ENCODE measurements around the gene EXOC3.
A peak's percentile ranks its signal among the peaks of the same experiment; 100 is the strongest.
"Not testable (repeated sequence)": the region's sequence is repeated elsewhere in the genome, so short reads cannot be mapped to it uniquely, and the experiment has no call there.

The EXOC3 gene

DNA sequence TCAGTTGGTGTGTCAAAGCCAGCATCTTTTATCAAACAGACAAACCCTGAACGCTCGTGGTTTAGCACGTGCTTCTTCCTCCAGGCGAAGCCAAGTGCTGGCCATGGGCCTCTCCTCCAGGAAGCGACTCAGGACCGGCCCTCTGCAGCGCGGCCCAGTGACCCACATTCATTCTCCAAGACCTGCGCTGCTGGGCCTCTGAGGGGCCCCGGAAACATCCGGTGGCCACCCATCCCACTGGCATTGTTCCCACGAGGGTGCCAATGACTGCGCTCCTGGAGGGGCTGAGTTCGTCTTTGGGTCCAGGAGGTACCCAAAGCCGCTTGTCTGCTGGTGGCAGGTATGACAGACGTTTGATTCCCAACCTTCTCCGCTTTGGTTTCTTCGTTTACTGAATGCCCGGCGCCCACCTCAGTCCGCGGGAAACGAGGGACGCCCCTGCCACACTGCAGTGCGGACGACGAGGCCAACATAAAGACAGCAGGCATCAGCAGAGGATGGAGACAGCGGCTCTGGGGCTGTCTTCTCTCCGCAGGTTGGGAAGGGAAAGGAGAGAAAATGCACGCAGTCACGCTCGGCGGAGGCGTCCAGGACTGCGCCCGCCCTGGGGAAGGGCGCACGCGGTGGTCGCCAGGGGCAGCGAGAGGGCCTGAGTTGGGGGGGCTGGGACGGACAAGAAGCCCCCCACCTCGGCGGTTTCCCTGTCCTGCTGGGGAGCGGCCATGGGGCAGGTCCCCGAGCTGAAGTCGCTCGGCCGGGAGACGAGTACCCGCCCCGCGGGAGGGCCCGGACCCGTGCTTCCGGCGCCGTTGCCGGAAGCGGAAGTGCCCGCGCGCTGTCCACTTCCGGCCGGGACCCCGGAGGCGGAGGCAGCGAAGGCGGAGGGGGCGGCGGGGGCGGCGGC is at the start of gene EXOC3:
TSS of gene EXOC3 (plus strand) at position 842 of the 904 bp plus-strand sequence. CDS start 3,030 bp downstream, outside the sequence.
- FAIRE-seq = no peak

DNA sequence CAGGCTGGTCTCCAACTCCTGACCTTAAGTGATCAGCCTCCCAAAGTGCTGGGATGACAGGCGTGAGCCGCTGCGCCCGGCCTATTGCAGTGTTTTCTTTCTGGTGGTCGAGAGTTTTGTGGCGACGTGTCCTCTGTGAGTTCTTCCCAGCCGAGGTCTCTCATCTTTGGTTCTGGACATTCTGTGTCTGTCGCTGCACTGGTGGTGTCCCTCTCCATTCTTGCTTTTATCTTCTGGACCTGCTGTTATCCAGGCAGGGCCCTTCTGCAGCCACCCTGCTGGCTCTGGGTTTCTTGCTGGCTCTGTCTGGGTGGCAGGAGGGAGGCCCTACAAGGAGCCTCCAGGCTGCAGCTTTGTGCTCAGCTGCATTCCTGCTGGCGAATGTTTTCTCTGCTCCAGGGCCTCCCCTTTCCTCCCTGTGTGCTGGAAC is 49.1 kb upstream of the EXOC3 start:
- no peak for FAIRE-seq

DNA sequence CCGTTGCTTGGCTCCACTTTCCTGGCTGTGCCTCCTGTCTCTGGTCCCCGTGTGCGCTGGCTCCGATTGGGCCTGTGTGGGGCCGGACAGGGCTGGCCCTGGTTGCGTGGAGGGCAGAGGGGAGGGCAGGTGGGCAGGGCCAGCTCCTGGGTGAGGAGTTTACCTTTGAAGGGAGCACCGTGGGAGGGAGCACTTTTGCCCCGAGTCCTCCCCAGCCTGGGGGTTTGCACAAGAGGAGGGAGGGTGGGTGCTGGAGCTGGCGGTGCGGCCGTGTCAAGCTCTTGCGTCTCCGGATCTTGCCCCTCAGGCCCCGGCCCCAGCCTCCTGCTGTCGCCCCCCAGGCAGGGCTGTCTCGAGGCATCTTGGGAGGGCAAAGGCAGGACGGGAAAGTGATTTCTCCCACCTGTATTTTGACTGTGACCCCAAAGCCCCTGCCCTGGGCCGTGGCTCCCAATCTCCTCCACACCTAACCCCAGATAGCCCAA is 48.3 kb upstream of the EXOC3 start:
- no peak for FAIRE-seq

DNA sequence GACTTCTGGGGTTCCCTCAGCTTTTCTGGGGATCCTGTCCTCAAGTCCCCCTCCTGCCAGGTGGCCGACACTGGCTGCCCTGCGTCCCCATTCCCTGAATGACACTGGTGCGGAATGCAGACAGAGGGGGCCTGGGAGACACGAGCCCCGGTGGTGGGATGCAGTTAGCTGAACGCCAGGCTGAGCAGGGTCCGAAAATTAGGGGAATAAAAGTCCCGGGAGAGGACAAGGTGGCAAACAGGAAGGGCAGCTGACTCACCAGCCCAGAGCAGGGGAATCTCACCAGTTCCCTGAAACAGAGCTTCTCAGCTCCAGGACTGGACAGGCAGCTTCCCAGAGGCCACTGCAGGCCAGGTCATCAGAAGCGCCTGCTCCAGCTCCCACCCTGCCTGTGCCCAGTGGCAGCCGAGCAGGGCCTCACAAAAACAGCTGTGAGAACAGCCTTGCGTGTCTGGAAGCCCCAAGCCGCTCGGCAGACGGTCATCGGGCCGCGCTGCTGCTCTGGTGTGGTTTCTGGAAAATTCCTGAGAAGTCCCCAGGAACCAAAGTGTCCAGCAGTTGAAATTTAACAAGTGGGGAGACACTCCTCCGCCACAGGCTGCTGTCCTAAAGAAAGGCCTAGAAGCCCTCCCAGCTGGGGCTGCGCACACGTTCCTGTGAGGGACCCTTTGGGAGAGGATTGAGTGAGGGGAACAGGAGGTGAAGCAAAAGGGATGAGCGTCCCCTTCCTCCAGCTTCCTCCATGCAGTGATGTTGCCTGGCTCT is 47.6 kb upstream of the EXOC3 start:
- no peak for FAIRE-seq

DNA sequence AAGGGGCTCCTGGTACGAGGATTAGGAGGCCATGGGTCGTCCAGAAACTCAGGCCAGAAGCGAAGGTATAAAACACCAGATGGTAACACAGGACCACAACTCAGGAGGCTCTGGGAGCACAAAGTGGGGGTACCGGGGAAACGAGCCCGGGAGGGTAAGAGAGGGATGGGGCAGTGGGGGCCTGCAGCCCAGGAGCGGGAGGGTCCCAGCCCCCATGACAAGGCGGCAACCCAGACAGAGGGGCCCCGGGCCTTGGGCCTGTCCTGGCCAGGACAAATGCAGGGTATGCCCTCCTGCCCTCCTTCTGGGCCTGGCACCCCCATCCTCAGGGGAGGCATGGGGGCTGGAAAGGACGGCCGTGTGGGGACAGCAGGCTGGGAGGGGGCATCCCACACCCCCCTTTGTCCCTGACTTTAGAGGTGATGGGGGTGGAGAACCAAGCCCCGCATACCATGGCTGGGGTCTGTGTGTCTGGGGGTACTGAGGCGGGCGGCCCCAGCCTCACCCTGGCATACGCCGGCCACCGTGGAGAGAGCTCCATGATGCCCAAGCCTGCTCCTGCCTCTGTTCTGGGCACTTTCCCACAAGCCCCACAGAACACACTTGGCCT is 47.0 kb upstream of the EXOC3 start:
- FAIRE-seq = no peak

DNA sequence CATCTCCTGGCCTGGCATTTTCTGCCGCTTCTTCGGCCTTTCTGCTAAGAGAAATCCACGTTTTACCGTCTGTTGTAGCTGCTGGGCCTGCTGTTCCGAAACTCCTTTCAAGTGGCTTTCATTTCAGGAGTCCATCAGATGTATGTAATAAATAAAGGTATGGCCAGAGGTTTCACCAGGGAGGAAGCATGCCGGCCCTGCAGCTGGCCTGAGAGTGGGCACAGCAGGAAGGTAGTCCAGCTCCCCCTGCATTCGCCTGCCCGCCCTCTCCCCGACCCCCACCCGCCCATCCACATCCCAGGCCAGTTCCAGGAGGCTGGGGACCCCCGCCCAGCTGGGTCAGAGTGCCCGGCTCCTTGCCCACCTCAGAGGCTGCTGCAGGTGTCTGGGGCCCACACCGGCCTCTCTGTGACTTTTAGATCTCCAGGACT is 46.4 kb upstream of the EXOC3 start:
- FAIRE-seq = no peak

DNA sequence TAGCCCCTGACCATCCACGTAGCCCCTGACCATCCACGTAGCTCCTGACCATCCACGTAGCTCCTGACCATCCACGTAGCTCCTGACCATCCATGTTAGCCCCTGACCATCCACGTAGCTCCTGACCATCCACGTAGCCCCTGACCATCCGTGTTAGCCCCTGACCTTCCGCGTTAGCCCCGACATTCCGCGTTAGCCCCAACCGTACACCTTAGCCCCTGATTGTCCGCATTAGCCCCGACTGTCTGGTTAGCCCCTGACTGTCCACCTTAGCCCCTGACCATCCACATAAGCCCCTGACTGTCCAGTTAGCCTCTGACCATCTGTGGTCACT is 44.9 kb upstream of the EXOC3 start:
- not testable (repeated sequence) for FAIRE-seq

DNA sequence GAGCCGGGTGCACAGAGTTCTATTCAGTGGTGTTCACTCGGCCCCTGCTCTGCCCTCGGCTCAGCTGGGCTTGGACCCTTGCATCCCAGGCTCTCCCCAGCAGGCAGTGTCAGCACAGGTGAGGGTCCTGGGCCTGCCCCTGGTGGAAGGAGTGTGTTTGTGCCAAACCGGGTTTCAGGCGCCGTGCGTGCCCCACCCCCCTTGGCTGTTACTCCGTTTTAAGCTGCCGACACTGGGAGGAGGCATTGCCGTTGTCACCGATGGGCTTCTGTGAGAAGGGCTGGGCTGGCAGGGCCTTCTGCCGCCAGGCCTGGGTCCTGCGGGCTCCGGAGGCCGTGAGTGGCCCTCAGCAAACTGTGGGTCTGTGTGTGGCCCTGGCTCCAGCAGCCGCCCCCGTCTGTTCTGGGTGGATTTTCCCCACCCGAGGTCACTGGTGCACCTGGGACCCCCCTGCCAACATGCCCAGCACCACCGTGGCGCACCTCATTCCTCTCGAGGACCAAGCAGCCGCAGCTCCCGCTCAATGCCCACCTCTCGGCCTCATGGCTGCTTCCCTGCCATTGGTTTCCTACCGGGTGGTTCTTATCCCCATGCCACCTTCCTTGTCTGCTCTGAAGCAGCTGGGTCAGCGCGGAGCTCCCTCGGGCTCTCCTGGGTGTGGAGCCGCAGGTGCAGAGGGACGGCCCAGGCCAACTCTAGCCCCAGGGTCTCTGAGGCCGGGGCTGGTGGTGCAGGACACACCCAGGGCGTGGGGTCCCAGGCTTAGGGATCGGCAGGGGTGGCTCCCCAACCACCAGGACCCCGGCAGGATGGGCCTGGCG is 44.3 kb upstream of the EXOC3 start:
- FAIRE-seq = no peak

DNA sequence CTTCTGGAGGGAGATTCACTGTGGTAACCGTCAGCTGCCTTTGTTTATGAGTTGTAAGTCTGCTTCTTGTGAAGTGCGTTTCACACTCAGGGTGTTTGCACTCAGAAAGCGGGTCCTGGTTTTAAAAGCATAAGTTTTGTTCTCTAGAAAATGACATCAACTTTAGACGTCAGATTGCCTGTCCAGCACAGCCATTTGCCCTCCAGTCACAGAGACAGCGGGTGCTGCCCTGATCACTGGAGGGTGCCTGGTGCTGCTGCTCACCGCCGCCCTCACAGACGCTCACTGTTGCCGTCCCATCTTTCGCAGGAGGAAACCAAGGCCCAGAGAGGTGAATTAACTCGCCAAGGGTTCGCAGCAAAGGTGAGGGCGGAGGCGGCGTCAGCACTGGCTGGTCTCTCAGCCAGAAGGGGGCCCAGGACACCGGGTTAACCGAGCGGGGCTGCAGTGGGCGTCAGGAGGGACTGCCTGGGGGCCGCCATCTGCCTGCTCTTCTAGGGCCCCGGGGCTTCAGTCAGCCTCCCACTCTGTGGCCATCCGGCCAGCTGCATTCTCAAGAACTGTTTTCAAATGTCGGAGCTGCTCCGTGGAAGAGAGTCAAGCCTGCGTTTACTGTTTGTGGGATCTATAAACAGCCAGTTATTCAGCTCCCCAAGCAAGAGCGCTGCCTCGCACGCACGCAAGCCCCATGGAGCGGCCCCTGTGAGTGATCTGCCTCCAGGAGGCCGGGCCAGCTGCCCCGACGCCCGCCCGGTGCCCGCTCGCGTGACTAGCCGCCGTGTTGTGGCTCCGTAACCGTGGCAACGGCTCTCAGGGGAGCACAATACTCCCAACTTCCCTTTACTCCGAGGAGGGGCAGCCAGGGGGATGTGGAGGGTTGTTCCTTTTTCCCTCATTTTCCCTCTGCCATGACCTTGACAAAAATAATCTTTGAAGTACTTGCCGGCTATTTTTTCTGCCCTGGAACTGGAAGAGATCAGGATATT is 43.4 kb upstream of the EXOC3 start:
- FAIRE-seq = no peak

DNA sequence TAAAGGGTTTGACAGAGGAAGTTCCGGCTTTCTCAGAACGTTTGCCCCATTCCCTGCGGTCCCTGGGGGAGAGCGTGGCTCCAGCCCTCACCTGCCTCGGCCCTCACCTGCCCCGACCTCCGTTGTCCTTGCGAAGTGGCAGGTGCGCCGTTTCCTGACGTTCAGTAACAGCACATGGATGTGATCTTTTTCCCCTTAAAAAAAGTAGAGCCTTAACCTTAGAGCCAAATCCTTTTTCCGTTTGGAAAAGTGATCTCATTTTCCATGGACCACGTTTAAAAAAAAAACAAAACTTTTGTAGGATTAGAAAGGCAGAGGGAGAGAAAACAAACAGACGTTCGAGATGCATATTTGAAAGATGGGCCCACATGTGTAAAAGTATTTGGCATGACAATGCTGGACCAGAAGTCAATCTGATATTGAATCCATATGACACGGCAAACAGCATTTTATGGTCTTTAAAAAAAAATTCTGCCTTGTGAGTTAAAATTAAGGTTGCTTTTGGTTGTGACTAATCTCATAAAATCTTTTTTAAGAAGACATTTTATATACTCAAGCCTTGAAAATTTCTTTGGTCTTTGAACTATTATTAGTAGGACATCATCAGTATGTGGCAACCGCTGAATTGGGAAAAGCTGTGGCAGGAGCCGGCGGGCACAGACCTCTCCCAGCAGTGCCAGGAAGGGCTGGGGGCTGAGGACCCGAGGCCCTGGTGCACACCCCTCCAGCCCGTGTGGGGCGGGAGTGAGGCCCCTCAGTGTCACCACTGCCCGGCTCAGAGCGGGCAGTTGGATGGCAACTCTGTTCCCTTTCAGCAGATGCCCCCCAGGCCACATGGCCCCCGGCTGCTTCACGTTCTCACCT is 42.5 kb upstream of the EXOC3 start:
- FAIRE-seq = peak; percentile 62

DNA sequence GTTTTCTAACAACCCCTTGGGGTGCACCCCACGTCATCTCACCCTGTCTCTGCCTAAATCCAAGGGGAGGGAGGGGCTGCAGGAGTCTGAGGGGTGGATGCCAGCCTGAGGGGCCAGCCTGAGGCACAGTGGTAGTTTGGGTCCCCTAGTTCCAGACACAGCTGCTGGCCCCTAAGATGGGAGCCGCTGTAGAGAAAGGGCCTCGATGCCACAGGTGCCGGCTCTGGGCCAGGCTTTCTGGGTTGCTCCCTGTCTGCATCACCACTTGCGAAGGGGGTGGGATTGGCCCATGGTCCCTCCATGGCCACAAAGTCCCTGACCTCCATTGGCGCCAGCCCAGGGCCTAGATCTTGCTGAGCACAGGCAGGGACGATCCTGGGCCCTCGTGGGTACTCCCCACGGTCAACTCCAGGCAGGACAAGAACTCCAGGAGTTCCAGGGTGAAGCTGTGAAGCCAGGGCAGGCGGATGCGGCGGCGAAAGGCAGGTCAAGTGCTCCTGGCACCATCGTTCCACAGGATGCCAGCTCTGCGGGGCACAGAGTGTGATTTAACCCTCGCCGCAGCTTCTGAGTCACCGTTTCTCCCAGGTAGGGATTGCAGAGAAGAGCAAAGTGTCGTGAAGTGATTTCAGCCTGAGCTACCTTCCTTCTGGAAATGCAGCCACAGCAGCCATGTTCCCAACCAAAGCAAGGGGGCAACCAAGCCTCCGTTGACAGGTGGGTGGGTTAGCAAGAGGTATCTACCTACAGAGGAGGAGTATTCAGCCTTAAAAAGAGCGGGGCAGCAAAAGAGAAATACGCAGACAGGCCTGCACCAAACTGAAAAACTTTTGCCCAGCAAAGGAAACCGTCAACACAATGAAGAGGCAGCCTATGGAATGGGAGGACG is 41.6 kb upstream of the EXOC3 start:
- FAIRE-seq = no peak

DNA sequence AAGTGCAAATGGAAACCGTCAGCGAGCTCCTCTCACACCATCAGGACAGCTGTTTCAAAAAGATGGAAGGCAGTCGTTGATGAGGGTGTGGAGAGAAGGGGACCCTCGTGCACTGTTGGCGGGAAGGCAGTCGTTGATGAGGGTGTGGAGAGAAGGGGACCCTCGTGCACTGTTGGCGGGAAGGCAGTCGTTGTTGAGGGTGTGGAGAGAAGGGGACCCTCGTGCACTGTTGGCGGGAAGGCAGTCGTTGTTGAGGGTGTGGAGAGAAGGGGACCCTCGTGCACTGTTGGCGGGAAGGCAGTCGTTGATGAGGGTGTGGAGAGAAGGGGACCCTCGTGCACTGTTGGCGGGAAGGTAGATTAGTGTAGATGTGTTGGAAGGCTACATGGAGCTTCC is 40.8 kb upstream of the EXOC3 start:
- FAIRE-seq = not testable (repeated sequence)

DNA sequence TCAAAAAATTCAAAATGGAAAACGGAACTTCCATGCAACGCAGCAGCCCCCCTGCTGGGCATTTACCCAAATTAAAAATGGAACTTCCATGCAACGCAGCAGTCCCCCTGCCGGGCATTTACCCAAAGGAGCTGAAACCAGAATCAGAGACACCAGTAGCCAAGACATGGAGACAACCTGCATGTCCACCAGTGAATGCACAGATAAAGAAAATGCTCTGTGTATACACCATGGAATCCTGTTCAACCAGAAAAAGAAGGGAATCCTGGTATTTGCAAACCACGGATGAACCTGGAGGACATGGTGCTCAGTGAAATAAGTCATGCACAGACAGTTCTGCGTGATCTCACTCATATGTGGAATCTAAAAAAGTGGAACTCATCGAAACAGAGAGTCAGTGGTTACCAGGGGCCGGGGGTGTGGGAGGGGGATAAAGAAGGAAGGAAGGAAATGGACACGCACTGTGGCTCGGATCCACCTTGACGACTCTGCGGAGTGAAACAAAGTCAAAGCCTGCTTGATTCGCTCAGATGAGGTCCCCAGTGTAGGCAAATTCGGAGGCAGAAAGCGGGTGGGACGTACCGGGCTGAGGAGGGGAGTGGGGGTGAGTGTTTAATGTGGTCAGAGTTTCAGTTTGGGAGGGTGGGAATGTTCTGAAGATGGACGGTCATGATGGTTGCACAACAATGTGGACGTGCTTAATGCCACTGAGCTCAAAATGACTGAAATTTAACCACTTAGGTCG is 40.2 kb upstream of the EXOC3 start:
- no peak for FAIRE-seq

DNA sequence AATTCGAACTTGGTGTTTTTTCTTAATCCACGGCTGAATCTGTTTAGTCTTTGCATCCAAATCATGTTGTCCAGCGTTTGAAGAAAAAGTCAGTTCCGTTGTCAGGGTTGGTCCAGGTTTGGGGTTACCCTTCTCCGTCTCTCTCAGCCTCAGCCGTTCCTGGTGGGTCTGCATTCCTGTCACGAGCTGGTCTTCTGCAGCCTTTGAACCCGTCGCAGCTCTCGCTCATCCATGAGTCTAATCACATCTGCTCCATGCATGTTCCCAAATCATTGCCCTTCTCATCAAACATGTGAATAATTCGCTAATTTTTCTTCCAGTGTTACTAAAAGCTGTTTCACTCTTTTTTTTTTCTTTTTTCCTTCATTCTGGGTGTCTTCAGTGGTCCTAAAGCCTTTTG is 39.0 kb upstream of the EXOC3 start:
- no peak for FAIRE-seq

DNA sequence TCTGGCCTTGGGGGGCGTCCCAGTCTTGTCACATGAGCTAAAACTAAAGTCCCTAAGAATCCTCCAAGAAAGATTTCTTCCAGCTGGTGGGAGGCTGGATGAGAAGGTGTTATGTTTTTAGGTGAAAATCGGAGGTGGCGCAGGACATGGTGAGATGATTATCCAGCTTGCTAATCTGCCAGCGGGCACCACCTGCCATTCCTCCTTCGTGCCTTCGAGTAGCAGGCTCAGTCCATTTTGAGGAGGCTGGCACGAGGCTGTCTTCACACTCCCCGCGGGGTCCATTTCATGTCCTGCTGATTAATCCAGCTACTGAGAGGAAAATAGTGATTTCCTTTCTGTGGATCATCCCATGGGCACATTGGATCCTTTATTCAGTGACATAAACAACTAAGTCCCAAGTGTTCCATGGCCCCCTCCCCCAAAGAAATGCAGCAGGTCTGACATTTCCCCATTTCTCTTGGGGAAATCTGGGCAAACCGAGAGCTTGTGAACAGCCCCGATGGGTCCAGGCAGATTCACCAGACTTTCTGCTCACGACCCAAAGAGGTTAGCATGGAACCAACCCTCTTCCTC is 38.2 kb upstream of the EXOC3 start:
- FAIRE-seq = no peak

DNA sequence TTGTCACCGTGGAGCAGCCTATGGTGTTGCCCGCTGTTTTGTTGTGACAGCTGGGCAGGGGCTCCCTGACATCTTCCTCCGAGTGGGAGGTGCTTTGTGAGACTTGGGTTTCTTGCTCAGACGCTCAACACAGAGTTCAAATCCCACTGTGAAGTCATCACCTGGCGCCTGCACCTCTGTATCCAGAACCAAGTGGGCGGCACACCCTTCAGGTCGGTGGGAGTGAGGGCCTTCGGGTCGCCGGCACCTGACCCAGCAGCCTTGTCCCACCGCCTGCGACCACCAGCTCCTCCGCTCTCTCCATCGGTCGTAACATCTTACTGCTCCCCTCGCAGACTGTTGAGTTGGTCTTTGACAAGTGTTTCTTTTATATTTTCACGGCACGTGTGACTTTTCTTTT is 37.6 kb upstream of the EXOC3 start:
- no peak for FAIRE-seq

DNA sequence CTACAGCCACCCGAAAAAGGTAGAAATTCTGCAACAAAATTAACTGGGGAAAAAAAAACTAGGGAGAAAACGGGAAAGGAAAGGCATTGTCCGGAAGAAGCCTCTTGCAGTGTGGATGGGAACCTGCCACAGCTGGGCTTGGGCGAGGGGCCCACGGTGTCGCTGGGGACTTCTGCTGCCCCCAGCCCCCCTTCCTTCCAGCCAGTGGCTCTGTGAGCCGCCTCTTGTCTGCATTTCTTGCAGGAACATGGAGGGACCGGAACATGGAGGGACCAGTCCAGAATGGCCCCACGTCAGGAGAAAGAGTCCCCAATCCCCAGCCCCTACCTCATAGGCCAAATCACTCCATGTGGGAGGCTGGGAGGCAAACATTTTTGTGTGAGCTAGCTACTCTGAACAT is 36.9 kb upstream of the EXOC3 start:
- no peak for FAIRE-seq

DNA sequence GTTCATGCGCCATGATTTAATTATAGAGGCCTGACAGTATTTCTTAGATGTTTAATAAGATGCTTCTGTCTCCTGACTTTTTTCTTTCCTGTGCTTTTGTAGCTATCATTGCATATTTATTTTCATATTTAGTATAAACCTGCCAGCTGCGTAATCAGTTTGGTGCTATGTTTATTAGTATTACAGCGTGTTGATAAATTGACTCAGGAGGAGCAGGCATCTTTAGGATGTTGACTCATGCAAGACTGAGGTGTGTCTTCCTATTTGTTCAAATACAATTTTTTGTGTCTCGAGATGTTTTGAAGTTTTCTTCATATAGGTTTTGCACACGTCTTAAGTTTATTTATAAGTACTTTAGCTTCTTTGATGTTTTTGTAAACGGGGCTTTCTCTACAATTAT is 35.9 kb upstream of the EXOC3 start:
- no peak for FAIRE-seq

All from endometrium (tissue), 2 donors.